HG02571 (cell line): ENCODE measurements around the gene ADGRE3.

Experiments used
- ATAC-seq: cut with Tn5 transposase; IDR thresholded peaks from one replicate; pipeline ENCODE4 v1.9.1; 2021; ENCODE audit warnings: mild to moderate bottlenecking, moderate library complexity; ENCODE audit not compliant: unreplicated experiment

ADGRE3 gene

GRCh38 chr19:14674764-14675163 is at the start of gene ADGRE3:
Gene ADGRE3, minus strand, starts transcription at chr19:14674844. Its CDS starts 74 bp downstream, at chr19:14674770.
- ATAC-seq: no peak

- no peak for ATAC-seq
Measured at GRCh38 chr19:14722127-14722526, 47.5 kb upstream of the ADGRE3 start.

GRCh38 chr19:14719162-14719561 is 44.5 kb upstream of the ADGRE3 start:
- no peak for ATAC-seq

- no peak for ATAC-seq
Measured at GRCh38 chr19:14718522-14719116, 44.0 kb upstream of the ADGRE3 start.

- ATAC-seq: no peak
Measured at GRCh38 chr19:14715841-14716240, 41.2 kb upstream of the ADGRE3 start.

GRCh38 chr19:14704450-14704849 is 29.8 kb upstream of the ADGRE3 start:
- ATAC-seq: no peak

GRCh38 chr19:14703833-14704232 is 29.2 kb upstream of the ADGRE3 start:
- no peak for ATAC-seq

GRCh38 chr19:14700711-14701375 is 26.2 kb upstream of the ADGRE3 start:
- no peak for ATAC-seq

GRCh38 chr19:14699641-14700040 is 25.0 kb upstream of the ADGRE3 start:
- no peak for ATAC-seq

- ATAC-seq: no peak
Measured at GRCh38 chr19:14695471-14695870, 20.8 kb upstream of the ADGRE3 start.

GRCh38 chr19:14694641-14695266 is 20.1 kb upstream of the ADGRE3 start:
- ATAC-seq: no peak

GRCh38 chr19:14689598-14690503 is 15.2 kb upstream of the ADGRE3 start, which contains the start of gene ZNF333:
Gene ZNF333, plus strand, starts transcription at chr19:14690048. Its CDS starts 3,444 bp downstream, at chr19:14693492.
- peak; percentile 88 for ATAC-seq

- ATAC-seq: no peak
Measured at GRCh38 chr19:14686411-14686810, 11.8 kb upstream of the ADGRE3 start.

GRCh38 chr19:14683439-14683838 is 8.8 kb upstream of the ADGRE3 start:
- ATAC-seq: no peak

GRCh38 chr19:14682084-14682483 is 7.4 kb upstream of the ADGRE3 start:
- no peak for ATAC-seq

GRCh38 chr19:14678199-14678598 is 3.6 kb upstream of the ADGRE3 start:
- no peak for ATAC-seq

- no peak for ATAC-seq
Measured at GRCh38 chr19:14677464-14677863, 2.8 kb upstream of the ADGRE3 start.

GRCh38 chr19:14676762-14677161 is 2.1 kb upstream of the ADGRE3 start:
- no peak for ATAC-seq

GRCh38 chr19:14673088-14673487 is 1.6 kb downstream of the ADGRE3 start:
- no peak for ATAC-seq

GRCh38 chr19:14672188-14672872 is 2.3 kb downstream of the ADGRE3 start:
- ATAC-seq: no peak

GRCh38 chr19:14670408-14670807 is 4.2 kb downstream of the ADGRE3 start:
- no peak for ATAC-seq
